CD1c-positive myeloid dendritic cell (primary cell): Measurements from ENCODE around the gene GRIN2B.

ENCODE experiments used
- DNase-seq: peaks from one replicate; pipeline ENCODE4 v3.0.0-alpha.2; 2016; ENCODE audit errors: extremely low spot score

Gene GRIN2B

GRCh38 chr12:13956060-13956590, 25.3 kb downstream of the GRIN2B start:
- DNase-seq, result no peak

- no peak for DNase-seq
Observed at GRCh38 chr12:13952096-13952495, 29.3 kb downstream of the GRIN2B start.

GRCh38 chr12:13950502-13950901, 30.9 kb downstream of the GRIN2B start:
- no peak for DNase-seq

GRCh38 chr12:13948621-13949020, 32.8 kb downstream of the GRIN2B start:
- DNase-seq, result no peak

- DNase-seq, result no peak
Observed at GRCh38 chr12:13947276-13947946, 34.0 kb downstream of the GRIN2B start.

- DNase-seq, result no peak
Observed at GRCh38 chr12:13945641-13946040, 35.8 kb downstream of the GRIN2B start.

- DNase-seq, result no peak
Observed at GRCh38 chr12:13945236-13945635, 36.2 kb downstream of the GRIN2B start.

- DNase-seq, result no peak
Observed at GRCh38 chr12:13942826-13943225, 38.6 kb downstream of the GRIN2B start.

GRCh38 chr12:13941258-13942249, 39.8 kb downstream of the GRIN2B start:
- peak; percentile 5 for DNase-seq

GRCh38 chr12:13940335-13940865, 41.0 kb downstream of the GRIN2B start:
- DNase-seq, result no peak

GRCh38 chr12:13937735-13938134, 43.7 kb downstream of the GRIN2B start:
- peak; percentile 27 for DNase-seq

GRCh38 chr12:13935169-13935568, 46.2 kb downstream of the GRIN2B start:
- no peak for DNase-seq
